ENCODE data around the gene UNC93A. TPM values are rescaled to one million over a fixed set of nuclear protein-coding genes. Genes with fewer than 3 reads are reported as not detected.

UNC93A gene
- total RNA-seq: not detected in 2 replicates

GRCh38 chr6:167290786-167291622 lies at the start of gene UNC93A:
Gene UNC93A (plus strand): TSS chr6:167291315. CDS start chr6:167291490, 175 bp downstream.

Other genes with a start within 250 kb of the UNC93A start
- gene CCR6, start 168.2 kb upstream of the UNC93A start, total RNA-seq: not detected in 2 replicates
- gene GPR31, start 133.3 kb upstream of the UNC93A start, total RNA-seq: not detected in 2 replicates
- gene TTLL2, start 33.8 kb downstream of the UNC93A start, total RNA-seq: not detected in 2 replicates